ENCODE data around the gene MRNIP.

Gene MRNIP

DNA sequence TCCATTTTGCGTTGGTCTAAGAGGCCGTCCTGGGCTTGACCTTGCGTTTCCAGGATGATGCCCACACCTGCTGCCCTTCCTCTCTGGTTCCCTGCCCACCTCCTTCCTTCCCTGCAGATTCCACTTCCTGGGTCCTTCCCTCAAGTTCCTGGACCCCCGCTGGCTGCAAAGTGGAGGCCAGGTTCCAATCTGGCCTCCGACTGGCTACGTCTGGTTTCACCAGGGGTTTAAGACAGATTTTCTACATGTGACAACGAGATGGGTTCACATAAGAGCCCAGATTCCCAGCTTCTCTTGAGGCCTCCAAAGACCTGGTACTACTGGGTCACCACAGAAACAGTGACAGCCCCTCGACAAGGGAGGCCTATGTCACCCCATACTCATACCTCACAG lies 54.1 kb downstream of the MRNIP start:
- Histone ChIP-seq H2AFZ (ENCODE audit: low read depth, low read length, severe bottlenecking) (no peak overlapping the region), H4K20me1 (ENCODE audit: low read depth, low read length) (no peaks in the 10 kb centered on the region), H3K79me2 (ENCODE audit: insufficient read depth, low read length) (no peaks in the 10 kb centered on the region; the same call in 1 of the 2 replicates), H3K27ac (ENCODE audit: low read depth, low read length) (no peak overlapping the region), H3K9ac (ENCODE audit: low read length) (no peak overlapping the region), H3F3A (ENCODE audit: insufficient read depth) (no peaks in the 10 kb centered on the region), H3K9me2 (replicated peaks; ENCODE audit: insufficient read depth, low read length) (no peaks in the 10 kb centered on the region), H3K27me3 (ENCODE audit: low read length) (no peaks in the 10 kb centered on the region), H3K4me2 (ENCODE audit: low read depth, low read length, poor library complexity, severe bottlenecking) (no peak overlapping the region), H3K9me3 (ENCODE audit: insufficient read depth, low read length) (no peaks in the 10 kb centered on the region), H3K36me3 (ENCODE audit: low read length) (no peaks in the 10 kb centered on the region), H3K4me3 (ENCODE audit: insufficient read depth, low read length, poor library complexity, severe bottlenecking) (no peak overlapping the region)
- TF ChIP-seq, protein P1, sequence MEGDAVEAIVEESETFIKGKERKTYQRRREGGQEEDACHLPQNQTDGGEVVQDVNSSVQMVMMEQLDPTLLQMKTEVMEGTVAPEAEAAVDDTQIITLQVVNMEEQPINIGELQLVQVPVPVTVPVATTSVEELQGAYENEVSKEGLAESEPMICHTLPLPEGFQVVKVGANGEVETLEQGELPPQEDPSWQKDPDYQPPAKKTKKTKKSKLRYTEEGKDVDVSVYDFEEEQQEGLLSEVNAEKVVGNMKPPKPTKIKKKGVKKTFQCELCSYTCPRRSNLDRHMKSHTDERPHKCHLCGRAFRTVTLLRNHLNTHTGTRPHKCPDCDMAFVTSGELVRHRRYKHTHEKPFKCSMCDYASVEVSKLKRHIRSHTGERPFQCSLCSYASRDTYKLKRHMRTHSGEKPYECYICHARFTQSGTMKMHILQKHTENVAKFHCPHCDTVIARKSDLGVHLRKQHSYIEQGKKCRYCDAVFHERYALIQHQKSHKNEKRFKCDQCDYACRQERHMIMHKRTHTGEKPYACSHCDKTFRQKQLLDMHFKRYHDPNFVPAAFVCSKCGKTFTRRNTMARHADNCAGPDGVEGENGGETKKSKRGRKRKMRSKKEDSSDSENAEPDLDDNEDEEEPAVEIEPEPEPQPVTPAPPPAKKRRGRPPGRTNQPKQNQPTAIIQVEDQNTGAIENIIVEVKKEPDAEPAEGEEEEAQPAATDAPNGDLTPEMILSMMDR (IDR thresholded peaks at IDR 0.05; ENCODE audit: insufficient read depth, low read length, poor library complexity, severe bottlenecking) = no peak
- no peak for TF ChIP-seq EZH2phosphoT487 (conservative IDR thresholded peaks at IDR 0.05; ENCODE audit: low read length)

DNA sequence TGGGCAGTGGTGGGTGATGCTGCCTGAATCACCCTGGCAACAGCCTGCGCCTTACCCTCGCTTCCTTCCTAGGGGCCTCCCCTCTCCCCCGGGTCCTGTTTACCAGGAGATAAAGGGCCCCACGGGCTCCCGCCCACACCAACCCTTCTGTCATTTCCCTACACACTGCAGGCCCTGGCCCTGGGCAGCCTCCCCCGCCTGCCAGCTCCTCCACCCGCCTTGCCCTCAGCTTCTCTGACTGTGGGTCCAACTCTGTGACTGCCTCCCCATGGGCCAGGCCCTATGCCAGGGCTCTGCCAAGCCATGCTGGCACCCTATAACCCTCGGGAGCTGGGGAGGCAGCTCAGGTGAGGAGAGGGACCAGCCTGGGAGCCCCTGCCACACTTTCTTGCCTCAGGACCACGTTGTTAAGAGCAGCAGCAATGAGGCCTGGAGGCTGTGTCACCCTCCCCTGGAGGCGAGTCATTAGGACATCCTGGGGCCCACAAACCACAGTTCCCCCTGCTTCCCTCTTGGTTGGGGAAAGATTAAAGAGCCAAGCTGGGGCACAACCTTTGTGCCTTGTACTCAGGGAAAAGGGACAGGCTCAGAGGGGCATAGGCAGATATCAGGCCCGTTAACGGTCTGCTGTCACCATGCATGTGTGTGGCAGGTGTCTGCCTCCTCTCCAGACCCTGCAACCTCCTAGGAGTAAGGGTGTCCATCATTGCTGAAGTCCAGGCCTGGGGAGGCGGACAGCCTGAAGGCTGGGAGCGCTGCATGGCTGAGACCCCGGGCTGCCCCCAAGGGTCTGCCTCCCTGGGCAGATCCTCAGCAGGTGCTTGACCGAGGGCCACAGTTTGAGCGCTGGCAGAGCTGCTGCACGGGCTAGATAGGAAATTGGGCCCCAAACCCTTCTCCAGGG lies 54.7 kb downstream of the MRNIP start:
- Histone ChIP-seq H2AFZ (ENCODE audit: low read depth, low read length, severe bottlenecking) (no peak overlapping the region), H3K4me2 (ENCODE audit: low read depth, low read length, poor library complexity, severe bottlenecking) (no peak overlapping the region), H3K27ac (ENCODE audit: low read depth, low read length) (no peak overlapping the region), H3K9me2 (replicated peaks; ENCODE audit: insufficient read depth, low read length) (no peaks in the 10 kb centered on the region), H3K79me2 (ENCODE audit: insufficient read depth, low read length) (no peaks in the 10 kb centered on the region; the same call in 1 of the 2 replicates), H4K20me1 (ENCODE audit: low read depth, low read length) (no peaks in the 10 kb centered on the region), H3F3A (ENCODE audit: insufficient read depth) (no peaks in the 10 kb centered on the region), H3K9me3 (ENCODE audit: insufficient read depth, low read length) (no peaks in the 10 kb centered on the region), H3K36me3 (ENCODE audit: low read length) (no peaks in the 10 kb centered on the region), H3K4me3 (ENCODE audit: insufficient read depth, low read length, poor library complexity, severe bottlenecking) (no peak overlapping the region), H3K27me3 (ENCODE audit: low read length) (no peaks in the 10 kb centered on the region), H3K9ac (ENCODE audit: low read length) (no peak overlapping the region)
- TF ChIP-seq, protein P1 (IDR thresholded peaks at IDR 0.05; ENCODE audit: insufficient read depth, low read length, poor library complexity, severe bottlenecking) = no peak
- TF ChIP-seq EZH2phosphoT487 (conservative IDR thresholded peaks at IDR 0.05; ENCODE audit: low read length) = no peak

DNA sequence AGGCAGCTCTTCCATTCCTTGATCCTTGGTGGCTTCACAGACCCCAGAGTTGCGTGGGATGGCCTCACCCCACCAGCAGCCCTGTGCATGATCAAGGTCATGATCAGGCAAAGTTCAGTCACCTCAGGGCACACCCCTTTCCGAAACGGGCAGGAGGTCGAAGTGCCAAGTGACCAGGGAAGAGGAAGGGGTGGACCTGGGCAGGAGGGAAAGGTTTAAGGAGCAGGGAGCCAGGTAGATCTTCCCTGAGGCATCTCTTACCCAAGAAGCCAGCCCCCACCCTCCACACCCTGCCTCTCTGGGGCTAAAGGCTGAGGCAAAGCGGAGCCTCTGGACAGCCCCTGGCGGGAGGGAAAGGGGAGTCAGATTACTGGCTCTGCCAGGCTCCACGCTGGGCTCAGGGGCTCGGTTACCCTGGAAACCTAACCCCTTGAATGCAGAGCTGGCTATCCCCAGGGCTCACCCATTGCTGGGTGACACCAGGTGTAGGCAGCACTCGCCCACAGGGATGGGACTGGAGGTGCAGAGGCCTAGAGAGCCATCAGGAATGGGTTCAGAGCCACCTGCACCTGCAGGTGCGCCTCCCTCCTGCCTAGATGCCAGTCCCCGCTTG lies 55.6 kb downstream of the MRNIP start:
- no peaks in the 10 kb centered on the region for H3F3A ChIP-seq (ENCODE audit: insufficient read depth)
- H3K27me3 ChIP-seq (ENCODE audit: low read length) = no peaks in the 10 kb centered on the region
- no peak overlapping the region for H3K4me3 ChIP-seq (ENCODE audit: insufficient read depth, low read length, poor library complexity, severe bottlenecking)
- H3K27ac ChIP-seq (ENCODE audit: low read depth, low read length) = no peak overlapping the region
- no peaks in the 10 kb centered on the region for H4K20me1 ChIP-seq (ENCODE audit: low read depth, low read length)
- H3K9me2 ChIP-seq (replicated peaks; ENCODE audit: insufficient read depth, low read length) = no peaks in the 10 kb centered on the region
- no peaks in the 10 kb centered on the region; the same call in 1 of the 2 replicates for H3K79me2 ChIP-seq (ENCODE audit: insufficient read depth, low read length)
- TF ChIP-seq, protein P1 (IDR thresholded peaks at IDR 0.05; ENCODE audit: insufficient read depth, low read length, poor library complexity, severe bottlenecking) = no peak
- no peak for TF ChIP-seq EZH2phosphoT487 (conservative IDR thresholded peaks at IDR 0.05; ENCODE audit: low read length)
- no peak overlapping the region for H3K4me2 ChIP-seq (ENCODE audit: low read depth, low read length, poor library complexity, severe bottlenecking)
- H3K36me3 ChIP-seq (ENCODE audit: low read length) = no peaks in the 10 kb centered on the region
- H3K9ac ChIP-seq (ENCODE audit: low read length) = no peak overlapping the region
- no peaks in the 10 kb centered on the region for H3K9me3 ChIP-seq (ENCODE audit: insufficient read depth, low read length)
- no peak overlapping the region for H2AFZ ChIP-seq (ENCODE audit: low read depth, low read length, severe bottlenecking)

Data from SU-DHL-6 (cell line).